SK-N-SH treated with all-trans-retinoic acid at 6 μM for 48 hours (cell line): ENCODE data around the gene GRIK2.

Experiments used
- ARNTL ChIP-seq: fragments of 450-650 bp; formaldehyde crosslinking; IDR thresholded peaks from 2 replicates; pipeline ENCODE4 v1.5.0; 2020; ENCODE audit warnings: low read depth, mild to moderate bottlenecking, moderate library complexity, borderline replicate concordance
- BACH2 ChIP-seq: fragments of 250-450 bp; sonication (Bioruptor Pico); IDR thresholded peaks from 2 replicates; pipeline ENCODE4 v1.9.0; 2021; ENCODE audit warnings: mild to moderate bottlenecking, borderline replicate concordance
- CSDC2 ChIP-seq: fragments of 250-450 bp; sonication (Bioruptor Pico); IDR thresholded peaks from 2 replicates; pipeline ENCODE4 v1.5.0; 2020; ENCODE audit warnings: mild to moderate bottlenecking, moderate library complexity
- RARB ChIP-seq: fragments of 250-450 bp; sonication (Bioruptor Pico); IDR thresholded peaks from 2 replicates; pipeline ENCODE4 v1.8.0; 2021; ENCODE audit warnings: mild to moderate bottlenecking, moderate library complexity
- ZC3H10 ChIP-seq: fragments of 250-450 bp; sonication (Bioruptor Pico); IDR thresholded peaks from 2 replicates; pipeline ENCODE4 v1.5.1; 2021; ENCODE audit warnings: mild to moderate bottlenecking, moderate library complexity
- ZFP30 ChIP-seq: fragments of 450-650 bp; formaldehyde crosslinking; IDR thresholded peaks from 2 replicates; pipeline ENCODE4 v1.5.0; 2022; ENCODE audit warnings: mild to moderate bottlenecking, moderate library complexity
- ZNF565 ChIP-seq: fragments of 450-650 bp; formaldehyde crosslinking; conservative IDR thresholded peaks from 2 replicates; pipeline ENCODE4 v1.5.0; 2020; ENCODE audit warnings: low read depth, mild to moderate bottlenecking, moderate library complexity
- TF ChIP-seq, protein P1 (sequence below): fragments of 250-450 bp; sonication (Bioruptor Pico); IDR thresholded peaks from 2 replicates; pipeline ENCODE4 v1.8.0; 2020; ENCODE audit warnings: mild to moderate bottlenecking, moderate library complexity, borderline replicate concordance
- TF ChIP-seq, protein P2 (sequence below): fragments of 250-450 bp; sonication (Bioruptor Pico); IDR thresholded peaks from 2 replicates; pipeline ENCODE4 v1.5.1; 2020; ENCODE audit warnings: low read depth, mild to moderate bottlenecking, moderate library complexity

GRCh38 chr6:101730954-101731353, 337.4 kb downstream of the GRIK2 start:
- TF ChIP-seq RARB (CRISPR knock-in tag) (no peak), ZC3H10 (CRISPR knock-in tag) (no peak), CSDC2 (CRISPR knock-in tag) (no peak), BACH2 (no peak), ARNTL (CRISPR knock-in tag) (no peak), ZFP30 (CRISPR knock-in tag) (no peak), ZNF565 (no peak)
- TF ChIP-seq, protein P1, sequence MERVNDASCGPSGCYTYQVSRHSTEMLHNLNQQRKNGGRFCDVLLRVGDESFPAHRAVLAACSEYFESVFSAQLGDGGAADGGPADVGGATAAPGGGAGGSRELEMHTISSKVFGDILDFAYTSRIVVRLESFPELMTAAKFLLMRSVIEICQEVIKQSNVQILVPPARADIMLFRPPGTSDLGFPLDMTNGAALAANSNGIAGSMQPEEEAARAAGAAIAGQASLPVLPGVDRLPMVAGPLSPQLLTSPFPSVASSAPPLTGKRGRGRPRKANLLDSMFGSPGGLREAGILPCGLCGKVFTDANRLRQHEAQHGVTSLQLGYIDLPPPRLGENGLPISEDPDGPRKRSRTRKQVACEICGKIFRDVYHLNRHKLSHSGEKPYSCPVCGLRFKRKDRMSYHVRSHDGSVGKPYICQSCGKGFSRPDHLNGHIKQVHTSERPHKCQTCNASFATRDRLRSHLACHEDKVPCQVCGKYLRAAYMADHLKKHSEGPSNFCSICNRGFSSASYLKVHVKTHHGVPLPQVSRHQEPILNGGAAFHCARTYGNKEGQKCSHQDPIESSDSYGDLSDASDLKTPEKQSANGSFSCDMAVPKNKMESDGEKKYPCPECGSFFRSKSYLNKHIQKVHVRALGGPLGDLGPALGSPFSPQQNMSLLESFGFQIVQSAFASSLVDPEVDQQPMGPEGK (CRISPR knock-in tag): no peak
- TF ChIP-seq, protein P2, sequence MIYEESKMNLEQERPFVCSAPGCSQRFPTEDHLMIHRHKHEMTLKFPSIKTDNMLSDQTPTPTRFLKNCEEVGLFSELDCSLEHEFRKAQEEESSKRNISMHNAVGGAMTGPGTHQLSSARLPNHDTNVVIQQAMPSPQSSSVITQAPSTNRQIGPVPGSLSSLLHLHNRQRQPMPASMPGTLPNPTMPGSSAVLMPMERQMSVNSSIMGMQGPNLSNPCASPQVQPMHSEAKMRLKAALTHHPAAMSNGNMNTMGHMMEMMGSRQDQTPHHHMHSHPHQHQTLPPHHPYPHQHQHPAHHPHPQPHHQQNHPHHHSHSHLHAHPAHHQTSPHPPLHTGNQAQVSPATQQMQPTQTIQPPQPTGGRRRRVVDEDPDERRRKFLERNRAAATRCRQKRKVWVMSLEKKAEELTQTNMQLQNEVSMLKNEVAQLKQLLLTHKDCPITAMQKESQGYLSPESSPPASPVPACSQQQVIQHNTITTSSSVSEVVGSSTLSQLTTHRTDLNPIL: no peak
